ENCODE data around the gene HUS1. TPM values are rescaled to one million over a fixed set of nuclear protein-coding genes. Genes with fewer than 3 reads are reported as not detected.
A peak's percentile ranks its signal among the peaks of the same experiment; 100 is the strongest.

The HUS1 gene
- polyA plus RNA-seq, 6 donors from 2014 or later, result 34.1 to 57.3 (median 43.5) TPM

GRCh38 chr7:47938574-47939165, 40.7 kb downstream of the HUS1 start:
- Mint-ChIP-seq H3K27me3 (no peaks in the 10 kb centered on the region), H3K36me3 (no peaks in the 10 kb centered on the region), H3K4me3 (peak overlapping the region in 2 of 8 donors; percentile 15 to 16), H3K4me1 (peaks cover 23 to 35% (median 27%) of the 10 kb centered on the region in 3 donors), H3K9me3 (no peaks in the 10 kb centered on the region), H3K27ac (peak overlapping the region in 2 of 6 donors; percentile 62 to 72)
- ATAC-seq (ENCODE audit: low read depth in 2 of 2) (no peak), DNase-seq (no peak)

GRCh38 chr7:47937711-47938573, 41.5 kb downstream of the HUS1 start:
- Mint-ChIP-seq H3K27me3 (no peaks in the 10 kb centered on the region), H3K9me3 (no peaks in the 10 kb centered on the region), H3K36me3 (no peaks in the 10 kb centered on the region), H3K4me1 (peaks cover 23 to 35% (median 27%) of the 10 kb centered on the region in 3 donors), H3K4me3 (peak overlapping the region; percentile 11 to 88 (median 82)), H3K27ac (peak overlapping the region; percentile 39 to 97 (median 88))
- DNase-seq (peak; percentile 38), ATAC-seq (ENCODE audit: low read depth in 2 of 2) (peak; percentile 46 to 56)

GRCh38 chr7:47937065-47937687, 42.2 kb downstream of the HUS1 start:
- H3K27ac Mint-ChIP-seq, result peak overlapping the region; percentile 39 to 97 (median 88)
- DNase-seq, result peak; percentile 58

GRCh38 chr7:47936323-47936722, 43.1 kb downstream of the HUS1 start:
- H3K9me3 Mint-ChIP-seq, result no peaks in the 10 kb centered on the region
- H3K36me3 Mint-ChIP-seq, result no peaks in the 10 kb centered on the region

More at GRCh38 chr7:47937065-47937687, 42.2 kb downstream of the HUS1 start:
- Mint-ChIP-seq H3K27me3 (no peaks in the 10 kb centered on the region), H3K9me3 (no peaks in the 10 kb centered on the region), H3K4me1 (peaks cover 23 to 35% (median 27%) of the 10 kb centered on the region in 3 donors), H3K36me3 (no peaks in the 10 kb centered on the region), H3K4me3 (peak overlapping the region; percentile 11 to 88 (median 82))
- peak; percentile 89 to 92 for ATAC-seq (ENCODE audit: low read depth in 2 of 2)

GRCh38 chr7:47935336-47935735, 44.1 kb downstream of the HUS1 start:
- H3K36me3 Mint-ChIP-seq, result no peaks in the 10 kb centered on the region
- ATAC-seq (ENCODE audit: low read depth in 2 of 2), result no peak

More at GRCh38 chr7:47936323-47936722, 43.1 kb downstream of the HUS1 start:
- no peaks in the 10 kb centered on the region for H3K27me3 Mint-ChIP-seq
- ATAC-seq (ENCODE audit: low read depth in 2 of 2) (no peak), DNase-seq (no peak)
- peaks cover 23 to 35% (median 27%) of the 10 kb centered on the region in 3 donors for H3K4me1 Mint-ChIP-seq
- H3K27ac Mint-ChIP-seq, result peak overlapping the region in 1 of 6 donors; percentile 28
- H3K4me3 Mint-ChIP-seq, result peak overlapping the region in 3 of 8 donors; percentile 18 to 81 (median 70)

GRCh38 chr7:47934831-47935230, 44.6 kb downstream of the HUS1 start:
- peaks cover 23 to 33% (median 27%) of the 10 kb centered on the region in 3 donors for H3K4me1 Mint-ChIP-seq
- no peak overlapping the region for H3K27ac Mint-ChIP-seq
- no peak overlapping the region for H3K4me3 Mint-ChIP-seq
- no peaks in the 10 kb centered on the region for H3K27me3 Mint-ChIP-seq
- H3K9me3 Mint-ChIP-seq, result no peaks in the 10 kb centered on the region
- DNase-seq (no peak), ATAC-seq (ENCODE audit: low read depth in 2 of 2) (no peak)
- no peaks in the 10 kb centered on the region for H3K36me3 Mint-ChIP-seq

More at GRCh38 chr7:47935336-47935735, 44.1 kb downstream of the HUS1 start:
- no peak for DNase-seq
- H3K4me3 Mint-ChIP-seq, result no peak overlapping the region
- H3K27ac Mint-ChIP-seq, result no peak overlapping the region
- no peaks in the 10 kb centered on the region for H3K27me3 Mint-ChIP-seq
- H3K4me1 Mint-ChIP-seq, result peaks cover 23 to 35% (median 27%) of the 10 kb centered on the region in 3 donors
- no peaks in the 10 kb centered on the region for H3K9me3 Mint-ChIP-seq

- DNase-seq (no peak), ATAC-seq (ENCODE audit: low read depth in 2 of 2) (no peak)
- H3K4me1 Mint-ChIP-seq, result peaks cover 25 to 38% (median 25%) of the 10 kb centered on the region in 3 donors
- no peak overlapping the region for H3K27ac Mint-ChIP-seq
- no peaks in the 10 kb centered on the region for H3K9me3 Mint-ChIP-seq
- no peaks in the 10 kb centered on the region for H3K27me3 Mint-ChIP-seq
- H3K36me3 Mint-ChIP-seq, result peaks cover 0 to 4% of the 10 kb centered on the region in 2 donors
- H3K4me3 Mint-ChIP-seq, result no peak overlapping the region
These were observed 46.2 kb downstream of the HUS1 start for GRCh38 chr7:47933215-47933614.

GRCh38 chr7:47932466-47933037, 46.9 kb downstream of the HUS1 start:
- Mint-ChIP-seq H3K4me3 (no peak overlapping the region), H3K27me3 (no peaks in the 10 kb centered on the region), H3K27ac (no peak overlapping the region)

GRCh38 chr7:47932016-47932415, 47.4 kb downstream of the HUS1 start:
- H3K36me3 Mint-ChIP-seq, result peaks cover 0 to 4% of the 10 kb centered on the region in 2 donors
- H3K9me3 Mint-ChIP-seq, result no peaks in the 10 kb centered on the region
- no peak for ATAC-seq (ENCODE audit: low read depth in 2 of 2)
- no peak overlapping the region for H3K27ac Mint-ChIP-seq
- peaks cover 13 to 32% (median 16%) of the 10 kb centered on the region in 3 donors for H3K4me1 Mint-ChIP-seq
- H3K27me3 Mint-ChIP-seq, result no peaks in the 10 kb centered on the region
- DNase-seq, result no peak
- H3K4me3 Mint-ChIP-seq, result no peak overlapping the region

More at GRCh38 chr7:47932466-47933037, 46.9 kb downstream of the HUS1 start:
- H3K9me3 Mint-ChIP-seq, result no peaks in the 10 kb centered on the region
- peaks cover 0 to 4% of the 10 kb centered on the region in 2 donors for H3K36me3 Mint-ChIP-seq
- ATAC-seq (ENCODE audit: low read depth in 2 of 2) (no peak), DNase-seq (no peak)
- H3K4me1 Mint-ChIP-seq, result peaks cover 18 to 37% (median 21%) of the 10 kb centered on the region in 3 donors

GRCh38 chr7:47931005-47932004, 48.1 kb downstream of the HUS1 start:
- H3K4me1 Mint-ChIP-seq, result peaks cover 6 to 24% (median 9%) of the 10 kb centered on the region in 3 donors
- H3K9me3 Mint-ChIP-seq, result peaks cover 0 to 6% (median under 1%) of the 10 kb centered on the region in 7 donors
- DNase-seq (no peak), ATAC-seq (ENCODE audit: low read depth in 2 of 2) (no peak)
- no peak overlapping the region for H3K27ac Mint-ChIP-seq
- H3K27me3 Mint-ChIP-seq, result no peaks in the 10 kb centered on the region
- peaks cover 0 to 6% of the 10 kb centered on the region in 2 donors for H3K36me3 Mint-ChIP-seq
- H3K4me3 Mint-ChIP-seq, result no peak overlapping the region

- Mint-ChIP-seq H3K9me3 (peaks cover 0 to 21% (median 16%) of the 10 kb centered on the region in 7 donors), H3K4me3 (no peak overlapping the region), H3K4me1 (peaks cover 4 to 16% (median 5%) of the 10 kb centered on the region in 3 donors), H3K27ac (no peak overlapping the region), H3K36me3 (peaks cover 10 to 12% of the 10 kb centered on the region in 2 donors), H3K27me3 (no peaks in the 10 kb centered on the region)
- no peak for DNase-seq
- no peak for ATAC-seq (ENCODE audit: low read depth in 2 of 2)
These were observed 55.1 kb downstream of the HUS1 start for GRCh38 chr7:47924266-47924665.

All from naive B cell (primary cell).